ENCODE results near the gene CADPS.

The CADPS gene

GRCh38 chr3:62632510-62633294 lies 242.5 kb downstream of the CADPS start:
- Histone ChIP-seq H3K27me3 (replicated peaks; ENCODE audit: control insufficient read depth, insufficient read depth, low read length) (no peaks in the 10 kb centered on the region), H3K36me3 (ENCODE audit: control insufficient read depth, insufficient read depth, low read length) (no peaks in the 10 kb centered on the region), H3K4me3 (replicated peaks; ENCODE audit: low read depth, low read length) (no peak overlapping the region)
- no peak for TF ChIP-seq CTCF (IDR thresholded peaks at IDR 0.05; ENCODE audit: insufficient read depth, low read length, poor library complexity, severe bottlenecking)
- DNase-seq (ENCODE audit: extremely low read depth, insufficient read length) = no peak

GRCh38 chr3:62631488-62631887 lies 243.7 kb downstream of the CADPS start:
- no peaks in the 10 kb centered on the region for H3K27me3 ChIP-seq (replicated peaks; ENCODE audit: control insufficient read depth, insufficient read depth, low read length)
- no peak for TF ChIP-seq CTCF (IDR thresholded peaks at IDR 0.05; ENCODE audit: insufficient read depth, low read length, poor library complexity, severe bottlenecking)
- DNase-seq (ENCODE audit: extremely low read depth, insufficient read length) = no peak
- no peak overlapping the region for H3K4me3 ChIP-seq (replicated peaks; ENCODE audit: low read depth, low read length)
- no peaks in the 10 kb centered on the region for H3K36me3 ChIP-seq (ENCODE audit: control insufficient read depth, insufficient read depth, low read length)

GRCh38 chr3:62630664-62631063 lies 244.6 kb downstream of the CADPS start:
- no peak for TF ChIP-seq CTCF (IDR thresholded peaks at IDR 0.05; ENCODE audit: insufficient read depth, low read length, poor library complexity, severe bottlenecking)
- Histone ChIP-seq H3K4me3 (replicated peaks; ENCODE audit: low read depth, low read length) (no peak overlapping the region), H3K27me3 (replicated peaks; ENCODE audit: control insufficient read depth, insufficient read depth, low read length) (no peaks in the 10 kb centered on the region), H3K36me3 (ENCODE audit: control insufficient read depth, insufficient read depth, low read length) (no peaks in the 10 kb centered on the region)
- DNase-seq (ENCODE audit: extremely low read depth, insufficient read length) = no peak

GRCh38 chr3:62625268-62625667 lies 249.9 kb downstream of the CADPS start:
- DNase-seq (ENCODE audit: extremely low read depth, insufficient read length) = no peak

GRCh38 chr3:62624185-62624584 lies 251.0 kb downstream of the CADPS start:
- DNase-seq (ENCODE audit: extremely low read depth, insufficient read length) = no peak

More at GRCh38 chr3:62625268-62625667, 249.9 kb downstream of the CADPS start:
- no peak for TF ChIP-seq CTCF (IDR thresholded peaks at IDR 0.05; ENCODE audit: insufficient read depth, low read length, poor library complexity, severe bottlenecking)
- Histone ChIP-seq H3K27me3 (replicated peaks; ENCODE audit: control insufficient read depth, insufficient read depth, low read length) (no peaks in the 10 kb centered on the region), H3K4me3 (replicated peaks; ENCODE audit: low read depth, low read length) (no peak overlapping the region), H3K36me3 (ENCODE audit: control insufficient read depth, insufficient read depth, low read length) (no peaks in the 10 kb centered on the region)

More at GRCh38 chr3:62624185-62624584, 251.0 kb downstream of the CADPS start:
- H3K4me3 ChIP-seq (replicated peaks; ENCODE audit: low read depth, low read length) = no peak overlapping the region
- no peaks in the 10 kb centered on the region for H3K36me3 ChIP-seq (ENCODE audit: control insufficient read depth, insufficient read depth, low read length)
- no peaks in the 10 kb centered on the region for H3K27me3 ChIP-seq (replicated peaks; ENCODE audit: control insufficient read depth, insufficient read depth, low read length)
- TF ChIP-seq CTCF (IDR thresholded peaks at IDR 0.05; ENCODE audit: insufficient read depth, low read length, poor library complexity, severe bottlenecking) = no peak

Measured in GM06990 (cell line).